OCI-LY1 (cell line): ENCODE results near the gene UNC13D.

Experiments
- H2AFZ ChIP-seq: fragments of 200-600 bp; sonication (generic), shearing (Covaris generic); 2 replicates; pipeline ENCODE4 v1.6.0; 2014; ENCODE audit warnings: antibody characterized with exemption, mild to moderate bottlenecking, low read length
- H3F3A ChIP-seq: fragments of 200-600 bp; sonication (generic), shearing (Covaris generic); 2 replicates; pipeline ENCODE4 v1.6.0; 2014; ENCODE audit warnings: mild to moderate bottlenecking, antibody characterized with exemption, low read length, moderate library complexity; ENCODE audit not compliant: insufficient read depth
- H3K27ac ChIP-seq: fragments of 200-600 bp; sonication (generic); 2 replicates; pipeline ENCODE4 v1.5.1; 2014; ENCODE audit warnings: low read length, mixed run types, mild to moderate bottlenecking, low read depth; ENCODE audit not compliant: poor library complexity, severe bottlenecking
- H3K27me3 ChIP-seq: fragments of 200-600 bp; sonication (generic); 2 replicates; pipeline ENCODE4 v1.6.0; 2014; ENCODE audit warnings: antibody characterized with exemption, mild to moderate bottlenecking, low read length, moderate library complexity; ENCODE audit not compliant: insufficient read depth
- H3K36me3 ChIP-seq: fragments of 200-600 bp; sonication (generic); 2 replicates; pipeline ENCODE4 v1.6.1; 2014; ENCODE audit warnings: mild to moderate bottlenecking, antibody characterized with exemption, low read length, moderate library complexity, mixed read lengths; ENCODE audit not compliant: insufficient read depth
- H3K4me1 ChIP-seq: fragments of 200-600 bp; sonication (generic); 2 replicates; pipeline ENCODE4 v1.5.1; 2014; ENCODE audit warnings: mild to moderate bottlenecking, low read length, moderate library complexity; ENCODE audit not compliant: insufficient read depth, severe bottlenecking
- H3K4me2 ChIP-seq: fragments of 200-600 bp; sonication (generic), shearing (Covaris generic); 2 replicates; pipeline ENCODE4 v1.6.1; 2014; ENCODE audit warnings: low read length
- H3K4me3 ChIP-seq: fragments of 200-600 bp; sonication (generic); 2 replicates; pipeline ENCODE4 v1.5.1; 2014; ENCODE audit warnings: low read length, low read depth, mild to moderate bottlenecking, mixed read lengths; ENCODE audit not compliant: poor library complexity, severe bottlenecking
- H3K79me2 ChIP-seq: fragments of 200-600 bp; shearing (Covaris generic); 2 replicates; pipeline ENCODE4 v1.6.1; 2016; ENCODE audit warnings: mixed run types, low read length, mixed read lengths; ENCODE audit not compliant: insufficient read depth
- H3K9ac ChIP-seq: fragments of 200-600 bp; sonication (generic), shearing (Covaris generic); 2 replicates; pipeline ENCODE4 v1.6.1; 2014; ENCODE audit warnings: mild to moderate bottlenecking, low read length, mixed read lengths
- H3K9me2 ChIP-seq: fragments of 200-600 bp; sonication (generic), shearing (Covaris generic); 2 replicates; pipeline ENCODE4 v1.6.1; 2014; ENCODE audit warnings: low read depth, mild to moderate bottlenecking, low read length, mixed read lengths
- H3K9me3 ChIP-seq: fragments of 200-600 bp; shearing (Covaris generic); 2 replicates; pipeline ENCODE4 v1.6.1; 2014; ENCODE audit warnings: low read length, mixed read lengths
- H4K20me1 ChIP-seq: fragments of 200-600 bp; sonication (generic), shearing (Covaris generic); 2 replicates; pipeline ENCODE4 v1.6.0; 2016; ENCODE audit warnings: mild to moderate bottlenecking, low read length; ENCODE audit not compliant: insufficient read depth
- CTCF ChIP-seq: fragments of 200-600 bp; sonication (generic), shearing (Covaris generic); IDR thresholded peaks from 2 replicates; pipeline ENCODE4 v1.5.1; 2017; ENCODE audit warnings: mild to moderate bottlenecking, antibody characterized with exemption, low read length, moderate library complexity, mixed read lengths
- EZH2 ChIP-seq: fragments of 200-600 bp; sonication (generic), shearing (Covaris generic); IDR thresholded peaks from 2 replicates; pipeline ENCODE4 v1.8.0; 2017; ENCODE audit warnings: borderline replicate concordance, mixed run types, mild to moderate bottlenecking, antibody characterized with exemption, low read length, moderate library complexity, mixed read lengths

UNC13D gene

GRCh38 chr17:75815399-75815798 is 28.8 kb downstream of the UNC13D start:
- no peak overlapping the region for H2AFZ ChIP-seq
- H3K4me3 ChIP-seq = no peak overlapping the region
- no peaks in the 10 kb centered on the region for H4K20me1 ChIP-seq
- H3K36me3 ChIP-seq = peaks cover 92% of the 10 kb centered on the region
- no peaks in the 10 kb centered on the region for H3K27me3 ChIP-seq
- H3F3A ChIP-seq = no peaks in the 10 kb centered on the region
- no peak overlapping the region for H3K4me2 ChIP-seq
- H3K9me2 ChIP-seq = no peaks in the 10 kb centered on the region
- H3K4me1 ChIP-seq = no peaks in the 10 kb centered on the region
- no peaks in the 10 kb centered on the region for H3K9me3 ChIP-seq
- no peak for TF ChIP-seq EZH2
- no peak for TF ChIP-seq CTCF
- H3K79me2 ChIP-seq = no peaks in the 10 kb centered on the region
- H3K27ac ChIP-seq = no peak overlapping the region
- no peak overlapping the region for H3K9ac ChIP-seq

DNA sequence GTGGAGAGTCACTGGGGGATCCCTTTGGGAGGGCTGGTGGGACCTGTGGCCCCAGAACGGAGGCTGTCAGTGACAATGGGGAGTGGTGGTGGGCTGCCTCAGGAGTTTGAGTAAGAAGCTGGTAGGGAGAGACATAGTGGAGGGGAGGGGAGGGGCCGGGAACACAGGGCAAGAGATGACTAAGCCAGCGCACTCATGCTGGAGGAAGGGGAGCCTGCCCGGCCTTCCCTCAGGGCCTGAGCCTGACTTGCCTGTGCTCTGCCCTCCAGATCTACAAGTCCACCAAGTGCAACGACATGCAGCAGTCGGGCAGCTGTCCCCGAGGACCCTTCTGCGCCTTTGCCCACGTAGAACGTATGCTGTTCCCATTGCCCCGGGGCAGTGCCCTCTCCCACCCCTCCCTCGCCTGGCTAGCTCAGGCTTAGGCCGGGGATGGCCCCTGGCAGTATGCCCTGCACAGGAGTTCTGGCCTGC is 29.3 kb downstream of the UNC13D start:
- Histone ChIP-seq H3K9ac (no peak overlapping the region), H3F3A (no peaks in the 10 kb centered on the region), H3K79me2 (no peaks in the 10 kb centered on the region), H4K20me1 (no peaks in the 10 kb centered on the region), H3K4me2 (no peak overlapping the region), H3K4me1 (no peaks in the 10 kb centered on the region), H3K9me3 (no peaks in the 10 kb centered on the region), H3K9me2 (no peaks in the 10 kb centered on the region), H3K27me3 (no peaks in the 10 kb centered on the region), H3K4me3 (no peak overlapping the region), H3K27ac (no peak overlapping the region), H3K36me3 (peaks cover 90% of the 10 kb centered on the region), H2AFZ (no peak overlapping the region)
- TF ChIP-seq CTCF = no peak
- TF ChIP-seq EZH2 = no peak

DNA sequence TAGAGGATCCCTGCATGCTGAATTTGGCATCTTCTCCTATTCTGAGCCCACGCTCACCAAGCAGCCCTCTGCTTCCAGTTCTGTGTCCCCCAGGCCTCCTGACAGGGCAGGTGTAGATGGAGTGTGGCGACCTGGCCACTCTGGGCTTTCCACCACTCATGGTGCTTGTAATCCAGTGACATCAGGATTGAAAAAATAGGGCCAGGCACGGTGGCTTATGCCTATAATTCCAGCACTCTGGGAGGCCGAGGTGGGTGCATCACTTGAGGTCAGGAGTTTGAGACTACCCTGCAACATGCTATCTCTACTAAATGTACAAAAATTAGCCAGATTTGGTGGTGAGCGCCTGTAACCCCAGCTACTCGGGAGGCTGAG is 30.2 kb downstream of the UNC13D start:
- Histone ChIP-seq H3K4me1 (no peaks in the 10 kb centered on the region), H3K4me3 (no peak overlapping the region), H3K9ac (no peak overlapping the region), H3K4me2 (no peak overlapping the region), H3K9me2 (no peaks in the 10 kb centered on the region), H2AFZ (no peak overlapping the region), H3F3A (no peaks in the 10 kb centered on the region), H3K9me3 (no peaks in the 10 kb centered on the region), H3K79me2 (no peaks in the 10 kb centered on the region), H3K36me3 (peaks cover 89% of the 10 kb centered on the region), H3K27ac (no peak overlapping the region), H4K20me1 (no peaks in the 10 kb centered on the region), H3K27me3 (no peaks in the 10 kb centered on the region)
- TF ChIP-seq EZH2 (no peak), CTCF (no peak)
